ENCODE measurements around the gene C1orf185.

- no peak for TF ChIP-seq CTCF (IDR thresholded peaks at IDR 0.05)
- TF ChIP-seq POLR2A (IDR thresholded peaks at IDR 0.05): no peak
These were observed 31.0 kb downstream of the C1orf185 start for GRCh38 chr1:51133045-51133444.

Data from uterus (tissue), 2 donors.